Body of pancreas (tissue), 4 donors: Measurements from ENCODE around the gene DHX16. TPM values are rescaled to one million over a fixed set of nuclear protein-coding genes. Genes with fewer than 3 reads are reported as not detected.

ENCODE experiments used
- ATAC-seq: fragments of 150-250 bp; one replicate; pipeline ENCODE4 v1.9.1; 2016
- DNase-seq, 4 donors: peaks; one replicate each; pipeline ENCODE4 v3.0.0-alpha.2; 2019
- H3K27ac ChIP-seq, 4 donors: fragments of 200-600 bp; sonication (generic); 1 replicate in 3 of 4; 2 replicates in 1 of 4; pipeline versions ENCODE4 v1.5.1 to v1.6.1; 2016 to 2019; ENCODE audit warnings: mild to moderate bottlenecking in 1 of 4, mixed read lengths in 1 of 4, moderate library complexity in 1 of 4
- H3K27me3 ChIP-seq, 2 donors: fragments of 200-600 bp; sonication (generic); one replicate each; pipeline ENCODE4 v1.6.0; 2016; ENCODE audit warnings: mild to moderate bottlenecking in 1 of 2
- H3K36me3 ChIP-seq, 2 donors: fragments of 200-600 bp; sonication (generic); replicated peaks in 1 of 2; 2 replicates each; pipeline ENCODE4 v1.5.1; 2016; ENCODE audit warnings: low read depth in 2 of 2; ENCODE audit not compliant: insufficient read depth in 1 of 2
- H3K4me1 ChIP-seq: fragments of 200-600 bp; sonication (generic); one replicate; pipeline ENCODE4 v1.6.0; 2016
- H3K4me3 ChIP-seq, 2 donors: fragments of 200-600 bp; sonication (generic); 1 replicate in 1 of 2; 2 replicates in 1 of 2; pipeline ENCODE4 v1.5.1; 2016 to 2019
- H3K9me3 ChIP-seq, 3 donors: fragments of 200-600 bp; sonication (generic); 1 replicate in 2 of 3; 2 replicates in 1 of 3; pipeline ENCODE4 v1.5.1; 2016
- POLR2A ChIP-seq, 3 donors: fragments of 450-650 bp; IDR thresholded peaks; one replicate each; pipeline ENCODE4 v1.6.1; 2016; ENCODE audit warnings: antibody characterized with exemption in 3 of 3, mild to moderate bottlenecking in 2 of 3
- WGBS, 2 donors: methylation state at CpG; one replicate each; pipeline ENCODE4 v1.1.5; 2017; 5-methylcytosine and 5-hydroxymethylcytosine counted together
- intact Hi-C: fragments of 100-400 bp; cut with DNase I; formaldehyde crosslinking; loops from one replicate; pipeline ENCODE4 v1.15.1; 2023
- total RNA-seq, 2 donors: library from RNA; depleted of rRNA; stranded (reverse); fragments of >200 nt; gene quantifications; one replicate each; pipeline ENCODE4 v1.1.0, GENCODE V29; 2016
- TF ChIP-seq, protein P1 (sequence below), 7 experiments: fragments of 450-650 bp in 4 of 7; fragments of 200-600 bp in 3 of 7; sonication (generic) in 3 of 7; IDR thresholded peaks; one replicate each; pipeline ENCODE4 v1.5.1; 2016 to 2019; ENCODE audit warnings: antibody characterized with exemption in 7 of 7

DHX16 gene
- total RNA-seq, 2 donors from 2014 or later, result 12.2 to 24.4 TPM

DNA sequence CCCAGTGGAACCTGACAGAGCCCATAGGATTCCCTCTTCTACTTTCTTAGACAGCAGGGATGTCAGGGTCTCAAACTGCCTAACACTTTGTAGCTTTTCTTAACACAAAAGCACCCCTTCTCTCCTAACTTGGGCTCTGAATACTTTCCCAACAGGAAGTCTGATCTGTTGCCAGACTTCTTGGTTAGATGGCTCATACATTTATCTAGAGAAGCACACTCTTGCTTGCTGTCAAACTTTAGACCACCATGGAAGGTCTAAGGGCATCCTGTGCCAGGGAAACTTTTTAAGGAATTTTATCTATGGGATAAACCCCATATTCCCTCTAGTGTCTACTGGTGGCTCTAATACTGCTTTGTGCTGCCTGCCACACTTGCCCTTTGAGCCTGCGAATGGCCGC is 29.1 kb downstream of the DHX16 start:
- WGBS, 2 donors, result 97% methylated on average over 2 of the region's 2 CpGs
- intact Hi-C loops, result no loop called here
- Histone ChIP-seq H3K27ac (no peak overlapping the region), H3K4me3 (no peak overlapping the region), H3K4me1 (peaks cover 18% of the 10 kb centered on the region), H3K9me3 (no peaks in the 10 kb centered on the region), H3K36me3 (no peaks in the 10 kb centered on the region), H3K27me3 (no peaks in the 10 kb centered on the region)
- DNase-seq (no peak), ATAC-seq (no peak)
- TF ChIP-seq POLR2A (IDR thresholded peaks at IDR 0.05), result no peak
- TF ChIP-seq, protein P1, sequence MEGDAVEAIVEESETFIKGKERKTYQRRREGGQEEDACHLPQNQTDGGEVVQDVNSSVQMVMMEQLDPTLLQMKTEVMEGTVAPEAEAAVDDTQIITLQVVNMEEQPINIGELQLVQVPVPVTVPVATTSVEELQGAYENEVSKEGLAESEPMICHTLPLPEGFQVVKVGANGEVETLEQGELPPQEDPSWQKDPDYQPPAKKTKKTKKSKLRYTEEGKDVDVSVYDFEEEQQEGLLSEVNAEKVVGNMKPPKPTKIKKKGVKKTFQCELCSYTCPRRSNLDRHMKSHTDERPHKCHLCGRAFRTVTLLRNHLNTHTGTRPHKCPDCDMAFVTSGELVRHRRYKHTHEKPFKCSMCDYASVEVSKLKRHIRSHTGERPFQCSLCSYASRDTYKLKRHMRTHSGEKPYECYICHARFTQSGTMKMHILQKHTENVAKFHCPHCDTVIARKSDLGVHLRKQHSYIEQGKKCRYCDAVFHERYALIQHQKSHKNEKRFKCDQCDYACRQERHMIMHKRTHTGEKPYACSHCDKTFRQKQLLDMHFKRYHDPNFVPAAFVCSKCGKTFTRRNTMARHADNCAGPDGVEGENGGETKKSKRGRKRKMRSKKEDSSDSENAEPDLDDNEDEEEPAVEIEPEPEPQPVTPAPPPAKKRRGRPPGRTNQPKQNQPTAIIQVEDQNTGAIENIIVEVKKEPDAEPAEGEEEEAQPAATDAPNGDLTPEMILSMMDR (IDR thresholded peaks at IDR 0.05), result no peak

GRCh38 chr6:30641048-30641447 is 31.8 kb downstream of the DHX16 start:
- no peak for DNase-seq
- Histone ChIP-seq H3K4me3 (no peak overlapping the region), H3K27me3 (no peaks in the 10 kb centered on the region), H3K36me3 (no peaks in the 10 kb centered on the region), H3K9me3 (no peaks in the 10 kb centered on the region), H3K27ac (no peak overlapping the region), H3K4me1 (peaks cover 5% of the 10 kb centered on the region)
- intact Hi-C loops, result no loop called here
- no peak for ATAC-seq
- no peak for TF ChIP-seq POLR2A (IDR thresholded peaks at IDR 0.05)
- TF ChIP-seq, protein P1 (IDR thresholded peaks at IDR 0.05), result no peak
- WGBS, 2 donors, result 83 to 88% methylated on average over 1 of the region's 1 CpG

DNA sequence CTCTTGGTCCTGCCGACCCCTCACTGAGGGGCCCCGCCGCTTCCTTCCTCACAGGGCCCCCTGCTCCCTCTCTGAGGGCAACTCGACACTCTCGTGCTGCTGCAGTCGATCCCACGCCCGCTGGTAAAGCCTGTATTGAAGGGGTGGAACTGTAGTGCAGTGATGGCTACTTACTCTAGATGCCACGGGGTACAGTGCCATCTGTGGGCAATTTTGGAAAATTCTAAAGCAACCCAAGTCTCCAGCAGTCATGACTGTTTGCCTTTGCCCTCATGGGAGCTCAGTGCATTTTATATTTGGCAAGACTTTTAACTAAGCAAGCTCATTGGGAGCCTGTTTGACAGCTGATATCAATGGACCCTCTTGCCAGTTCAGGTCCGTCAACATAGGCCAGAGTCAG is 32.3 kb downstream of the DHX16 start:
- intact Hi-C loops, result no loop called here
- TF ChIP-seq POLR2A (IDR thresholded peaks at IDR 0.05), result no peak
- TF ChIP-seq, protein P1 (IDR thresholded peaks at IDR 0.05), result no peak

GRCh38 chr6:30635834-30636233 is 37.0 kb downstream of the DHX16 start:
- WGBS, 2 donors, result 94 to 96% methylated on average over 3 of the region's 3 CpGs
- intact Hi-C loops, result no loop called here

More for the DNA sequence above, 32.3 kb downstream of the DHX16 start:
- no peak for DNase-seq
- WGBS, 2 donors, result 65 to 81% methylated on average over 9 to 10 of the region's 10 CpGs
- Histone ChIP-seq H3K4me1 (no peaks in the 10 kb centered on the region), H3K27me3 (no peaks in the 10 kb centered on the region), H3K36me3 (no peaks in the 10 kb centered on the region), H3K4me3 (no peak overlapping the region), H3K27ac (no peak overlapping the region), H3K9me3 (no peaks in the 10 kb centered on the region)
- ATAC-seq, result no peak

More at GRCh38 chr6:30635834-30636233, 37.0 kb downstream of the DHX16 start:
- DNase-seq (no peak), ATAC-seq (no peak)
- H3K36me3 ChIP-seq, result no peaks in the 10 kb centered on the region
- H3K9me3 ChIP-seq, result no peaks in the 10 kb centered on the region
- no peaks in the 10 kb centered on the region for H3K4me1 ChIP-seq
- H3K4me3 ChIP-seq, result no peak overlapping the region
- no peaks in the 10 kb centered on the region for H3K27me3 ChIP-seq
- no peak for TF ChIP-seq POLR2A (IDR thresholded peaks at IDR 0.05)
- TF ChIP-seq, protein P1 (IDR thresholded peaks at IDR 0.05), result no peak
- no peak overlapping the region for H3K27ac ChIP-seq
